ENCODE measurements around the gene IKZF2.

- TF ChIP-seq POLR2A (IDR thresholded peaks at IDR 0.05; ENCODE audit: extremely low read depth, insufficient read length) (no peak), CTCF (IDR thresholded peaks at IDR 0.05; ENCODE audit: low read depth, low read length) (no peak), MYC (IDR thresholded peaks at IDR 0.05; ENCODE audit: low read depth, low read length) (no peak)
- TF ChIP-seq, protein P1, sequence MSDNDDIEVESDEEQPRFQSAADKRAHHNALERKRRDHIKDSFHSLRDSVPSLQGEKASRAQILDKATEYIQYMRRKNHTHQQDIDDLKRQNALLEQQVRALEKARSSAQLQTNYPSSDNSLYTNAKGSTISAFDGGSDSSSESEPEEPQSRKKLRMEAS (IDR thresholded peaks at IDR 0.05; ENCODE audit: low read depth, low read length), result no peak
Measured at GRCh38 chr2:212995920-212996319, 155.5 kb downstream of the IKZF2 start.
